HepG2 (cell line): ENCODE measurements around the gene ACAA2. TPM values are rescaled to one million over a fixed set of nuclear protein-coding genes. Genes with fewer than 3 reads are reported as not detected.

ENCODE experiments used
- ATAC-seq: fragments of 200-7000 bp; cut with Tn5 transposase; 3 replicates; pipeline ENCODE4 v1.9.1; 2020; ENCODE audit warnings: mild to moderate bottlenecking, moderate library complexity
- BruUV-seq: library from RNA; stranded (reverse); fragments of 400-500 nt; replicated peaks from 2 replicates; lab custom pipeline; 2021; lab: Mats Ljungman, UMichigan
- CTCF ChIA-PET: fragments of 300-600 bp; formaldehyde crosslinking; extraction: SDS; loops from one replicate; lab custom pipeline; 2021; ENCODE audit warnings: low total read pairs, inconsistent platforms, low intra/inter-chr PET ratio; lab: Yijun Ruan, JAX
- POLR2A ChIA-PET: fragments of 350-600 bp; sonication (Branson Sonifier 250); formaldehyde crosslinking; loops from one replicate; lab custom pipeline; 2020; ENCODE audit warnings: antibody characterized with exemption, inconsistent platforms; lab: Yijun Ruan, JAX
- DNase-seq: peaks from one replicate; pipeline ENCODE4 v3.0.0-alpha.2; 2015; ENCODE audit warnings: low spot score
- FAIRE-seq: peaks from 3 replicates; lab custom pipeline; 2011; peaks lifted over from hg19 to GRCh38; lab: Jason Lieb, UNC
- H2AFZ ChIP-seq: one replicate; pipeline ENCODE4 v1.6.1; 2011; ENCODE audit warnings: low read length, inconsistent platforms
- H3K27ac ChIP-seq: fragments of 300-600 bp; 3 replicates; pipeline ENCODE4 v1.8.0; 2011; ENCODE audit warnings: mixed run types, mild to moderate bottlenecking, mixed read lengths, low read length, inconsistent platforms; ENCODE audit not compliant: insufficient read depth; ENCODE audit errors: extremely low read length
- H3K27me3 ChIP-seq, 2 experiments: fragments of 200-600 bp in 1 of 2; 2 replicates in 1 of 2; 3 replicates in 1 of 2; pipeline versions ENCODE4 v1.6.0 to v1.8.0; 2011; ENCODE audit warnings: low read length in 2 of 2, mild to moderate bottlenecking in 2 of 2, moderate library complexity in 2 of 2, inconsistent platforms in 1 of 2; ENCODE audit not compliant: insufficient read depth in 2 of 2, control insufficient read depth in 1 of 2
- H3K36me3 ChIP-seq, 2 experiments: fragments of 200-600 bp in 1 of 2; replicated peaks in 1 of 2; 2 replicates in 1 of 2; 3 replicates in 1 of 2; pipeline versions ENCODE4 v1.5.1 to v1.8.0; 2011; ENCODE audit warnings: low read length in 2 of 2, inconsistent platforms in 1 of 2; ENCODE audit not compliant: insufficient read depth in 2 of 2, control insufficient read depth in 1 of 2
- H3K4me1 ChIP-seq: 2 replicates; pipeline ENCODE4 v1.5.1; 2012; ENCODE audit warnings: low read length, inconsistent platforms; ENCODE audit not compliant: insufficient read depth
- H3K4me2 ChIP-seq: 2 replicates; pipeline ENCODE4 v1.6.0; 2011; ENCODE audit warnings: low read depth, low read length, inconsistent platforms
- H3K4me3 ChIP-seq, 3 experiments: fragments of 200-600 bp in 1 of 3; sonication (generic), shearing (Covaris generic) in 1 of 3; replicated peaks in 1 of 3; 2 replicates each; pipeline ENCODE4 v1.5.1; 2011 to 2016; ENCODE audit warnings: low read length in 3 of 3, inconsistent platforms in 2 of 3, low read depth in 2 of 3, mild to moderate bottlenecking in 2 of 3, control low read depth in 1 of 3, mixed read lengths in 1 of 3; ENCODE audit not compliant: insufficient read depth in 1 of 3
- H3K79me2 ChIP-seq: one replicate; pipeline ENCODE4 v1.6.1; 2011; ENCODE audit warnings: low read length, inconsistent platforms; ENCODE audit not compliant: insufficient read depth
- H3K9ac ChIP-seq: 2 replicates; pipeline ENCODE4 v1.6.0; 2011; ENCODE audit warnings: mild to moderate bottlenecking, low read depth, low read length, inconsistent platforms; ENCODE audit not compliant: insufficient read depth
- H3K9me3 ChIP-seq: 2 replicates; pipeline ENCODE4 v1.5.1; 2012; ENCODE audit warnings: mild to moderate bottlenecking, low read length
- H4K20me1 ChIP-seq: 2 replicates; pipeline ENCODE4 v1.6.0; 2011; ENCODE audit warnings: inconsistent platforms, mild to moderate bottlenecking, low read length, moderate library complexity; ENCODE audit not compliant: insufficient read depth
- AGO2 ChIP-seq: fragments of 200-400 bp; formaldehyde crosslinking; optimal IDR thresholded peaks from 2 replicates; pipeline ENCODE3; 2017; ENCODE audit warnings: mild to moderate bottlenecking, low read depth, low read length, moderate library complexity
- ATRX ChIP-seq: sonication (generic); formaldehyde crosslinking; IDR thresholded peaks from 2 replicates; pipeline ENCODE4 v1.4.0; 2020; ENCODE audit warnings: missing genetic modification reagents, borderline replicate concordance
- EEA1 ChIP-seq: sonication (generic); formaldehyde crosslinking; IDR thresholded peaks from 2 replicates; pipeline ENCODE4 v1.5.1; 2020; ENCODE audit warnings: mild to moderate bottlenecking, missing genetic modification reagents, borderline replicate concordance
- ELF1 ChIP-seq: sonication (generic); formaldehyde crosslinking; IDR thresholded peaks from 2 replicates; pipeline ENCODE4 v1.4.0; 2020; ENCODE audit warnings: missing genetic modification reagents
- FOXM1 ChIP-seq: sonication (generic); formaldehyde crosslinking; IDR thresholded peaks from 2 replicates; pipeline ENCODE4 v1.5.0; 2020; ENCODE audit warnings: missing genetic modification reagents
- KLF12 ChIP-seq: sonication (generic); formaldehyde crosslinking; IDR thresholded peaks from 2 replicates; pipeline ENCODE4 v1.4.0; 2020; ENCODE audit warnings: missing genetic modification reagents, borderline replicate concordance
- KLF16 ChIP-seq, 2 experiments: sonication (generic) in 1 of 2; formaldehyde crosslinking in 1 of 2; IDR thresholded peaks; 2 replicates each; pipeline versions ENCODE4 v1.6.1 to v1.8.0; 2016 to 2023; ENCODE audit warnings: missing genetic modification reagents in 2 of 2, missing compliant biosample characterization in 1 of 2
- KLF9 ChIP-seq: IDR thresholded peaks from 2 replicates; pipeline ENCODE4 v1.6.1; 2016; ENCODE audit warnings: low read depth
- MAZ ChIP-seq, 2 experiments: sonication (generic) in 1 of 2; formaldehyde crosslinking in 1 of 2; IDR thresholded peaks; 2 replicates each; pipeline versions ENCODE4 v1.5.0 to v1.6.1; 2012 to 2020; ENCODE audit warnings: low read depth in 2 of 2, mild to moderate bottlenecking in 2 of 2, borderline replicate concordance in 1 of 2, improper control_type of control experiment in 1 of 2, low read length in 1 of 2, missing genetic modification reagents in 1 of 2, moderate library complexity in 1 of 2
- RFXANK ChIP-seq: IDR thresholded peaks from 2 replicates; pipeline ENCODE4 v1.6.1; 2016
- SKI ChIP-seq: fragments of 450-650 bp; IDR thresholded peaks from one replicate; pipeline ENCODE4 v1.6.1; 2018; ENCODE audit warnings: mild to moderate bottlenecking; ENCODE audit not compliant: partially characterized antibody
- TIGD3 ChIP-seq: sonication (generic); formaldehyde crosslinking; IDR thresholded peaks from 2 replicates; pipeline ENCODE4 v1.5.1; 2020; ENCODE audit warnings: mild to moderate bottlenecking, missing genetic modification reagents, borderline replicate concordance
- YY1 ChIP-seq: IDR thresholded peaks from 2 replicates; pipeline ENCODE4 v1.6.1; 2011; ENCODE audit warnings: low read length, low read depth, moderate library complexity, mild to moderate bottlenecking; ENCODE audit not compliant: insufficient read depth, insufficient replicate concordance
- ZNF264 ChIP-seq: sonication (generic); formaldehyde crosslinking; IDR thresholded peaks from 2 replicates; pipeline ENCODE4 v1.4.0; 2020; ENCODE audit warnings: missing genetic modification reagents
- ZNF30 ChIP-seq: sonication (generic); formaldehyde crosslinking; IDR thresholded peaks from 2 replicates; pipeline ENCODE4 v1.5.0; 2020; ENCODE audit warnings: mild to moderate bottlenecking, missing genetic modification reagents
- ZNF792 ChIP-seq: IDR thresholded peaks from 2 replicates; pipeline ENCODE4 v1.6.1; 2016
- WGBS: methylation state at CpG from one replicate; pipeline ENCODE4 v1.1.6; 2017; ENCODE audit warnings: low lambda C conversion rate; 5-methylcytosine and 5-hydroxymethylcytosine counted together
- in situ Hi-C: cut with HindIII; loops from 2 replicates; pipeline ENCODE4 v1.10.0; 2017; ENCODE audit warnings: low pct_unique_long_range_greater_than_20kb; ENCODE audit not compliant: extremely low pct_ligation_motif_present
- intact Hi-C: fragments of 100-400 bp; cut with micrococcal nuclease; formaldehyde crosslinking; loops from one replicate; pipeline ENCODE4 v1.10.0; 2022; ENCODE audit not compliant: unreplicated experiment
- polyA plus RNA-seq, 8 experiments: library from polyadenylated mRNA; depleted of rRNA in 3 of 8; stranded (reverse) in 7 of 8; unstranded in 1 of 8; fragments of >200 nt; fragmentation: Illumina TruSeq in 4 of 8; extraction: Trizol in 4 of 8; gene quantifications; 2 replicates each; pipeline versions ENCODE4 v1.2.1 to v1.2.3, GENCODE V29; 2011 to 2016; ENCODE audit warnings: low read depth in 4 of 8, missing spikeins in 1 of 8, mixed read lengths in 1 of 8; ENCODE audit not compliant: insufficient read depth in 1 of 8
- total RNA-seq, 5 experiments: library from RNA; depleted of rRNA; stranded (reverse); fragments of >200 nt; fragmentation: Illumina TruSeq; extraction: Trizol; gene quantifications; 2 replicates each; pipeline ENCODE4 v1.2.3, GENCODE V29; 2016; ENCODE audit warnings: low read depth in 1 of 5

ACAA2 gene
- total and polyA plus RNA-seq, 2 of the 13 experiments (the other 11 are each of a cell fraction or from before 2014, with no cell fraction given) = 51.6 to 182 TPM

GRCh38 chr18:49742316-49743116, 70.8 kb downstream of the ACAA2 start:
- H2AFZ ChIP-seq = no peak overlapping the region
- POLR2A ChIA-PET = no interaction called here
- no peaks in the 10 kb centered on the region for H3K79me2 ChIP-seq
- DNase-seq (no peak), FAIRE-seq (no peak), ATAC-seq (no peak)
- in situ Hi-C loops = no loop called here
- H3K9ac ChIP-seq = no peak overlapping the region
- no peaks in the 10 kb centered on the region for H4K20me1 ChIP-seq
- H3K27me3 ChIP-seq = peaks cover 0 to 12% of the 10 kb centered on the region in 2 experiments; a peak in 3 of 5 replicates
- no peaks in the 10 kb centered on the region for H3K9me3 ChIP-seq
- H3K4me1 ChIP-seq = no peaks in the 10 kb centered on the region; the same call in 1 of the 2 replicates
- intact Hi-C loops = no loop called here
- TF ChIP-seq ELF1 (CRISPR knock-in tag) (no peak), KLF9 (CRISPR knock-in tag) (no peak), EEA1 (CRISPR knock-in tag) (no peak), SKI (no peak), MAZ (IDR thresholded peaks at IDR 0.05; ENCODE audit: borderline replicate concordance, low read depth, low read length) (no peak), MAZ (CRISPR knock-in tag; IDR thresholded peaks at IDR 0.05; ENCODE audit: low read depth) (no peak), ZNF264 (CRISPR knock-in tag) (no peak), KLF12 (CRISPR knock-in tag) (no peak)
- no peaks in the 10 kb centered on the region for H3K36me3 ChIP-seq
- no peak overlapping the region for H3K4me2 ChIP-seq
- H3K27ac ChIP-seq = no peak overlapping the region
- CTCF ChIA-PET = no interaction called here
- BruUV-seq = no TSS peak
- no peak overlapping the region for H3K4me3 ChIP-seq
- WGBS = 23% methylated on average over 4 of the region's 4 CpGs

DNA sequence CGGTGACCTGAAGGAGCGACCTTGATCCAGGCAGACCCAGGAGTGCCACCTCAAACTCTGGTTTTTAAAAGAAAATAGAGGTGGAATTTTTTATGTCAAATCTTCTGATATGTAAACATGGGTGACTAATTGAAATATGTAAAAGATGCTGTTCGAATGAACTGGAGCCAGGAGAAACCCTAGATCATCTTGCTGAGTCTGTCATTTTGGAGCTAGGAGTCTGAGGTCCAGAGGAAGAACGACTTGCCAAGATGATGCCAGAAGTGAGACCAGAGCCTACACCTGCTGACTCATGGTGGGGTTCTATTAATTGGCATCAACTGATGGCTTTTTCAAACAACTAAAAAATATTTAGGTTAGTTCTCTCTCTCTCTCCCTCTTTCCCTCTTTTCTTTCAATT, 74.1 kb downstream of the ACAA2 start:
- Histone ChIP-seq H3K4me1 (no peaks in the 10 kb centered on the region; the same call in 1 of the 2 replicates), H3K79me2 (no peaks in the 10 kb centered on the region), H3K4me3 (no peak overlapping the region), H3K36me3 (no peaks in the 10 kb centered on the region), H3K27ac (no peak overlapping the region), H4K20me1 (no peaks in the 10 kb centered on the region), H2AFZ (no peak overlapping the region), H3K9me3 (no peaks in the 10 kb centered on the region), H3K27me3 (peaks cover 0 to 3% of the 10 kb centered on the region in 2 experiments; a peak in 2 of 5 replicates), H3K9ac (no peak overlapping the region), H3K4me2 (no peak overlapping the region)
- BruUV-seq = no TSS peak
- intact Hi-C loops (loop anchor here (10.0 kb wide), 1 partner anchor 224 kb away; no protein-coding TSS in a partner anchor), in situ Hi-C loops (no loop called here)
- ChIA-PET POLR2A (no interaction called here), CTCF (no interaction called here)
- ATAC-seq (no peak), FAIRE-seq (no peak), DNase-seq (no peak)
- WGBS = 30% methylated on average over 4 of the region's 4 CpGs
- TF ChIP-seq YY1 (no peak), RFXANK (CRISPR knock-in tag) (no peak), ZNF792 (CRISPR knock-in tag) (no peak), KLF16 (CRISPR knock-in tag; IDR thresholded peaks at IDR 0.05) (no peak), AGO2 (no peak), ATRX (CRISPR knock-in tag) (no peak), MAZ (IDR thresholded peaks at IDR 0.05; ENCODE audit: borderline replicate concordance, low read depth, low read length) (no peak), MAZ (CRISPR knock-in tag; IDR thresholded peaks at IDR 0.05; ENCODE audit: low read depth) (no peak), FOXM1 (CRISPR knock-in tag) (no peak), ZNF30 (CRISPR knock-in tag) (no peak), TIGD3 (no peak)
